K562 treated with DMSO at 1 percent for 4 hours (cell line): Measurements from ENCODE around the gene QRICH2. TPM values are rescaled to one million over a fixed set of nuclear protein-coding genes. Genes with fewer than 3 reads are reported as not detected.

Experiments
- total RNA-seq: library from RNA; unstranded; fragments of 300-600 nt; gene quantifications from 2 replicates; pipeline ENCODE4 v1.2.3, GENCODE V29; 2022; ENCODE audit not compliant: insufficient read depth

QRICH2 gene
- 7.0 and 7.9 TPM in 2 replicates for total RNA-seq

GRCh38 chr17:76307966-76308338, at the start of gene QRICH2:
TSS of gene QRICH2 (minus strand) at chr17:76308276. CDS start at chr17:76307998, 278 bp downstream.

GRCh38 chr17:76353599-76354316, 45.7 kb upstream of the QRICH2 start, which contains the start of gene PRPSAP1:
TSS of gene PRPSAP1 (minus strand) at chr17:76353916. CDS start at chr17:76353703, 213 bp downstream.

GRCh38 chr17:76264755-76265623, 43.1 kb downstream of the QRICH2 start, which contains the start of gene UBALD2:
TSS of gene UBALD2 (plus strand) at chr17:76265348. CDS start at chr17:76265506, 158 bp downstream.

DNA sequence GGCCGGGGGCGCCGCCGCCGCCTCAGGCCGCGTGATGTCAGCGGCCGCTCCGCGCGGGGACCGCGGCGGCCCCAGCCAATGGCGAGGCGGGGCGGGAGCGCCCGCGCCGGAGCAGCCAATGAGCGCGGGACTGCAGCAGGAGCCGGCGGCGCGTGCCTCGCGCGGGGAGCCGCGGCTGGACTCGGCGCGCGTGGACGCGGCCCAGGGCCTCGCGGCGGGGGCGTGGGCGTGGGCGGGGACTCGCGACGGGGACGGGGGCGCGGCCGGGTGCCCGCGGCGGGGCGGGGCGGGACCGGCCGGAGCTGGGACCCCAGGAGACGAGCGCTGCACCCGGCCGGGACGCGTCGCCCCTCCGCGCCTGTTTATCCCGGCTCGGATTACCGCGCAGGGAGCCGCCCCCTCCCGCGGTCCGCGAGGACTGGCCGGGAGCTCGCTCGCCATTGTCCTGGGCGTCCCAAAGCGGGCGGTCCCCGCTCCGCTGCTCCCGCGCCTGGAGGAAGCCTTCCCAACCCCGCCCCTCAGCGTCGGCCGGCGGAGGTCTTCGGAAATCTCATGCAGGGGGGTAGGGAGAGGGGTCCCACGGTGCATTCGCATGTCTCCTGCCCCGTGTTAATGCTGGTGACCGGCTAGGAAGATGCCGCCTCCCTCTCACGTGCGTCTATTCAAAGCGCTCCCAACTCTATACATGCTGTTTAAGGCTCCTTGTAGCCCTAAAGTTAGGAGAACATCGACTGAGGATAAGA, 67.4 kb downstream of the QRICH2 start, which contains the start of gene RNF157:
Gene RNF157, minus strand, starts transcription at position 33 of the 743 bp plus-strand sequence. CDS start 253 bp downstream, outside the sequence.

Other genes starting within 250 kb of the QRICH2 start
- gene SRP68, start 235.8 kb downstream of the QRICH2 start, total RNA-seq = 87.4 and 92.9 TPM in 2 replicates
- gene GALR2, start 233.5 kb downstream of the QRICH2 start, total RNA-seq = not detected in 2 replicates
- gene ZACN, start 229.1 kb downstream of the QRICH2 start, total RNA-seq = 2.0 and 4.2 TPM in 2 replicates
- gene EXOC7, start 204.5 kb downstream of the QRICH2 start, total RNA-seq = 24.7 and 24.9 TPM in 2 replicates
- gene FOXJ1, start 167.0 kb downstream of the QRICH2 start, total RNA-seq = 0.82 TPM in 1 of 2 replicates, not detected in the other
- 30.3 and 31.6 TPM in 2 replicates for gene RNF157, start 67.8 kb downstream of the QRICH2 start, total RNA-seq
- 169 and 172 TPM in 2 replicates for gene UBALD2, start 42.9 kb downstream of the QRICH2 start, total RNA-seq
- 24.6 and 36.0 TPM in 2 replicates for gene PRPSAP1, start 45.6 kb upstream of the QRICH2 start, total RNA-seq
- gene SPHK1, start 76.3 kb upstream of the QRICH2 start, total RNA-seq = 25.4 and 29.2 TPM in 2 replicates
- 33.7 and 36.1 TPM in 2 replicates for gene UBE2O, start 144.9 kb upstream of the QRICH2 start, total RNA-seq
- not detected in 2 replicates for gene AANAT, start 159.3 kb upstream of the QRICH2 start, total RNA-seq
- 0.62 and 0.84 TPM in 2 replicates for gene RHBDF2, start 193.1 kb upstream of the QRICH2 start, total RNA-seq
- gene CYGB, start 229.4 kb upstream of the QRICH2 start, total RNA-seq = not detected in 2 replicates
- not detected in 2 replicates for gene PRCD, start 231.8 kb upstream of the QRICH2 start, total RNA-seq